Nephron progenitor cell (in vitro differentiated cells): Measurements from ENCODE around the gene ZSCAN9.

Experiments
- DNase-seq: peaks from one replicate; pipeline ENCODE4 v3.0.0; 2021
- H3K27ac Mint-ChIP-seq: 2 replicates; pipeline ENCODE4 v1.8.0; 2021; ENCODE audit warnings: mild to moderate bottlenecking, moderate library complexity, mixed read lengths
- H3K27me3 Mint-ChIP-seq: 2 replicates; pipeline ENCODE4 v1.8.0; 2021; ENCODE audit warnings: mild to moderate bottlenecking, low read depth, mixed read lengths; ENCODE audit not compliant: poor library complexity
- H3K36me3 Mint-ChIP-seq: 2 replicates; pipeline ENCODE4 v1.8.0; 2021; ENCODE audit warnings: low read depth, mixed read lengths
- H3K4me1 Mint-ChIP-seq: 2 replicates; pipeline ENCODE4 v1.8.0; 2021; ENCODE audit warnings: mixed read lengths
- H3K4me3 Mint-ChIP-seq: 2 replicates; pipeline ENCODE4 v1.8.0; 2021; ENCODE audit warnings: mild to moderate bottlenecking, moderate library complexity, mixed read lengths
- H3K9me3 Mint-ChIP-seq: 2 replicates; pipeline ENCODE4 v1.8.0; 2021; ENCODE audit warnings: mild to moderate bottlenecking, moderate library complexity, mixed read lengths
- CTCF ChIP-seq: fragments of 200-600 bp; sonication (generic); IDR thresholded peaks from 2 replicates; pipeline ENCODE4 v1.5.0; 2021; ENCODE audit warnings: antibody characterized with exemption

Gene ZSCAN9

GRCh38 chr6:28248916-28249315 lies 23.8 kb downstream of the ZSCAN9 start:
- H3K4me1 Mint-ChIP-seq = peaks cover 24% of the 10 kb centered on the region
- no peaks in the 10 kb centered on the region for H3K27me3 Mint-ChIP-seq
- H3K4me3 Mint-ChIP-seq = no peak overlapping the region
- H3K9me3 Mint-ChIP-seq = no peaks in the 10 kb centered on the region
- H3K27ac Mint-ChIP-seq = no peak overlapping the region
- peaks cover 44% of the 10 kb centered on the region for H3K36me3 Mint-ChIP-seq
- DNase-seq = no peak
- no peak for TF ChIP-seq CTCF

- Mint-ChIP-seq H3K36me3 (peaks cover 26% of the 10 kb centered on the region), H3K4me3 (peak overlapping the region; percentile 99), H3K27me3 (no peaks in the 10 kb centered on the region), H3K27ac (no peak overlapping the region), H3K9me3 (no peaks in the 10 kb centered on the region), H3K4me1 (peaks cover 24% of the 10 kb centered on the region)
- TF ChIP-seq CTCF = no peak
- no peak for DNase-seq
These were observed 25.7 kb downstream of the ZSCAN9 start for GRCh38 chr6:28250747-28251146.

- peaks cover 18% of the 10 kb centered on the region for H3K36me3 Mint-ChIP-seq
- H3K27me3 Mint-ChIP-seq = no peaks in the 10 kb centered on the region
- H3K4me3 Mint-ChIP-seq = peak overlapping the region; percentile 99
- DNase-seq = peak; percentile 50
- H3K9me3 Mint-ChIP-seq = no peaks in the 10 kb centered on the region
- H3K4me1 Mint-ChIP-seq = peaks cover 24% of the 10 kb centered on the region
- peak overlapping the region; percentile 85 for H3K27ac Mint-ChIP-seq
- TF ChIP-seq CTCF = no peak
These were observed 26.6 kb downstream of the ZSCAN9 start for GRCh38 chr6:28251661-28252008.

GRCh38 chr6:28252009-28252975 lies 27.2 kb downstream of the ZSCAN9 start, which contains the start of gene ZKSCAN4:
ZKSCAN4 (minus strand) TSS chr6:28252269; CDS start chr6:28251980, 289 bp downstream.
- peak; percentile 73 for DNase-seq
- Mint-ChIP-seq H3K9me3 (no peaks in the 10 kb centered on the region), H3K27ac (peak within 1 kb of the TSS; percentile 85), H3K4me1 (peaks cover 24% of the 10 kb centered on the region), H3K27me3 (no peaks in the 10 kb centered on the region), H3K4me3 (peak within 1 kb of the TSS; percentile 99), H3K36me3 (peaks cover 11% of the 10 kb centered on the region)
- TF ChIP-seq CTCF = no peak

- no peak overlapping the region for H3K27ac Mint-ChIP-seq
- peaks cover 4% of the 10 kb centered on the region for H3K27me3 Mint-ChIP-seq
- no peak overlapping the region for H3K4me3 Mint-ChIP-seq
- no peaks in the 10 kb centered on the region for H3K9me3 Mint-ChIP-seq
- H3K4me1 Mint-ChIP-seq = peaks cover 24% of the 10 kb centered on the region
- TF ChIP-seq CTCF = no peak
- no peaks in the 10 kb centered on the region for H3K36me3 Mint-ChIP-seq
- DNase-seq = no peak
These were observed 29.0 kb downstream of the ZSCAN9 start for GRCh38 chr6:28254121-28254519.
